Adrenal gland (tissue), 12 donors: ENCODE measurements around the gene DIPK2A. TPM values are rescaled to one million over a fixed set of nuclear protein-coding genes. Genes with fewer than 3 reads are reported as not detected.

ENCODE experiments used
- DNase-seq, 7 donors: peaks; one replicate each; pipeline ENCODE4 v3.0.0-alpha.2; 2019 to 2020
- H3K27ac ChIP-seq, 5 donors: fragments of 200-600 bp; sonication (generic) in 4 of 5; 1 replicate in 3 of 5; 2 replicates in 2 of 5; pipeline versions ENCODE4 v1.5.1 to v1.8.0; 2016 to 2020; ENCODE audit warnings: mild to moderate bottlenecking in 1 of 5
- H3K27me3 ChIP-seq: fragments of 200-600 bp; 2 replicates; pipeline ENCODE4 v1.8.0; 2021
- H3K36me3 ChIP-seq, 2 donors: fragments of 200-600 bp; replicated peaks in 1 of 2; 1 replicate in 1 of 2; 2 replicates in 1 of 2; pipeline versions ENCODE4 v1.5.1 to v1.8.0; 2018 to 2022
- H3K4me1 ChIP-seq, 2 donors: fragments of 200-600 bp; replicated peaks in 1 of 2; 1 replicate in 1 of 2; 2 replicates in 1 of 2; pipeline versions ENCODE4 v1.5.1 to v1.8.0; 2018 to 2021
- H3K4me3 ChIP-seq, 4 donors: fragments of 200-600 bp; sonication (generic) in 3 of 4; one replicate each; pipeline ENCODE4 v1.5.1; 2016 to 2018
- H3K9me3 ChIP-seq, 3 donors: fragments of 200-600 bp; sonication (generic) in 1 of 3; replicated peaks in 1 of 3; 1 replicate in 2 of 3; 2 replicates in 1 of 3; pipeline versions ENCODE4 v1.5.1 to v1.8.0; 2016 to 2021
- CTCF ChIP-seq, 6 experiments: fragments of 450-650 bp in 4 of 6; fragments of 200-600 bp in 2 of 6; sonication (generic) in 1 of 6; IDR thresholded peaks; 1 replicate in 5 of 6; 2 replicates in 1 of 6; pipeline versions ENCODE4 v1.5.1 to v1.8.0; 2016 to 2021; ENCODE audit warnings: antibody characterized with exemption in 6 of 6, mild to moderate bottlenecking in 2 of 6, moderate library complexity in 1 of 6
- POLR2A ChIP-seq, 2 donors: fragments of 450-650 bp; IDR thresholded peaks; one replicate each; pipeline ENCODE4 v1.6.1; 2017; ENCODE audit warnings: antibody characterized with exemption in 2 of 2, mild to moderate bottlenecking in 2 of 2, moderate library complexity in 1 of 2
- WGBS, 4 donors: extraction: QIAGEN DNeasy Blood & Tissue Kit in 2 of 4; methylation state at CpG; one replicate each; pipeline versions ENCODE4 v1.1.5 to v1.1.7; 2013 to 2017; 5-methylcytosine and 5-hydroxymethylcytosine counted together
- intact Hi-C, 2 donors: fragments of 100-400 bp; cut with DNase I; formaldehyde crosslinking; loops; one replicate each; pipeline versions ENCODE4 v1.14.1 to v1.15.0; 2022 to 2023
- polyA plus RNA-seq, 3 donors: library from polyadenylated mRNA; stranded (reverse); fragments of 200-250 nt in 2 of 3; fragments of 350-450 nt in 1 of 3; fragmentation: Illumina TruSeq in 1 of 3; extraction: RNeasy Lipid Tissue Mini Kit (QIAGEN cat#74804) in 1 of 3; gene quantifications; one replicate each; pipeline ENCODE4 v1.2.3, GENCODE V29; 2013 to 2014
- total RNA-seq, 9 donors: library from RNA; depleted of rRNA in 4 of 9; stranded (reverse); fragments of >200 nt in 4 of 9; fragments of 120-200 nt in 1 of 9; fragmentation: NEBNext Ultra II Directional in 1 of 9; extraction: Animal tissue kit (Norgen Biotek cat#: 25700) in 1 of 9; gene quantifications; one replicate each; pipeline versions ENCODE4 v1.1.0 to v1.2.4, GENCODE V29; 2013 to 2023
- donor health status: healthy with polysubstance abuse.
- donor health status: Bipolar disorder and iron deficiency.
- donor health status: DM: yes; HTN: yes; CAD: no.
- donor health status: DM: no; HTN: no; CAD: no.
- donor health status: DM: no; HTN: no; CAD: no.
- donor health status: DM: yes; HTN: yes; CAD: no.

The DIPK2A gene
- total and polyA plus RNA-seq, 12 donors = 2.5 to 43.7 (median 19.3) TPM

- Histone ChIP-seq H3K4me3 (peak overlapping the region in 1 of 4 donors; percentile 94), H3K9me3 (no peaks in the 10 kb centered on the region), H3K36me3 (no peaks in the 10 kb centered on the region), H3K27ac (peak overlapping the region in 2 of 5 donors; percentile 91 to 98), H3K4me1 (peaks cover 7 to 36% of the 10 kb centered on the region in 2 donors), H3K27me3 (no peaks in the 10 kb centered on the region)
- DNase-seq = no peak
- TF ChIP-seq POLR2A (IDR thresholded peaks at IDR 0.05) (no peak), CTCF (IDR thresholded peaks at IDR 0.05) (no peak)
- intact Hi-C loops = no loop called here
- 40 to 47% (median 45%) methylated on average over 6 of the region's 6 CpGs for WGBS, 4 donors
These were observed 2.9 kb downstream of the DIPK2A start for GRCh38 chr3:143974271-143975238.

- peak in 2 of 7 donors; percentile 14 to 19 for DNase-seq
- peaks cover 7 to 36% of the 10 kb centered on the region in 2 donors for H3K4me1 ChIP-seq
- H3K9me3 ChIP-seq = no peaks in the 10 kb centered on the region
- peak overlapping the region in 1 of 4 donors; percentile 25 for H3K4me3 ChIP-seq
- H3K27ac ChIP-seq = no peak overlapping the region
- H3K36me3 ChIP-seq = no peaks in the 10 kb centered on the region
- no peaks in the 10 kb centered on the region for H3K27me3 ChIP-seq
- WGBS, 4 donors = 43 to 49% (median 45%) methylated on average over 3 of the region's 3 CpGs
- TF ChIP-seq CTCF (IDR thresholded peaks at IDR 0.05) = peak; percentile 34 to 59 (median 52)
- TF ChIP-seq POLR2A (IDR thresholded peaks at IDR 0.05) = no peak
- intact Hi-C loops = no loop called here
These were observed 4.0 kb downstream of the DIPK2A start for GRCh38 chr3:143975554-143976152.

- no peaks in the 10 kb centered on the region for H3K36me3 ChIP-seq
- H3K27me3 ChIP-seq = no peaks in the 10 kb centered on the region
- peaks cover 7 to 36% of the 10 kb centered on the region in 2 donors for H3K4me1 ChIP-seq
- 62 to 74% (median 68%) methylated on average over 4 of the region's 4 CpGs for WGBS, 4 donors
- H3K4me3 ChIP-seq = no peak overlapping the region
- intact Hi-C loops = no loop called here
- no peak for DNase-seq
- H3K27ac ChIP-seq = peak overlapping the region in 1 of 5 donors; percentile 32
- TF ChIP-seq POLR2A (IDR thresholded peaks at IDR 0.05) (no peak), CTCF (IDR thresholded peaks at IDR 0.05) (no peak)
- H3K9me3 ChIP-seq = no peaks in the 10 kb centered on the region
These were observed 6.0 kb downstream of the DIPK2A start for GRCh38 chr3:143977341-143978262.
